SK-N-SH (cell line): ENCODE results near the gene PCSK6. TPM values are rescaled to one million over a fixed set of nuclear protein-coding genes. Genes with fewer than 3 reads are reported as not detected.

Experiments
- CTCF ChIA-PET: fragments of 300-600, 350-600 bp; formaldehyde crosslinking; extraction: SDS; loops from one replicate; lab custom pipeline; 2021; lab: Yijun Ruan, JAX
- POLR2A ChIA-PET: fragments of 350-600 bp; sonication (Branson Sonifier 250); formaldehyde crosslinking; extraction: SDS; loops from one replicate; lab custom pipeline; 2020; ENCODE audit warnings: antibody characterized with exemption, inconsistent platforms; lab: Yijun Ruan, JAX
- DNase-seq: peaks from one replicate; pipeline ENCODE4 v3.0.0; 2012
- H2AFZ ChIP-seq: fragments of 200-600 bp; sonication (generic); 2 replicates; pipeline ENCODE4 v1.8.1; 2016; ENCODE audit warnings: antibody characterized with exemption, mild to moderate bottlenecking, low read depth
- H3F3A ChIP-seq: fragments of 200-600 bp; sonication (generic); replicated peaks from 2 replicates; pipeline ENCODE3; 2016; ENCODE audit warnings: antibody characterized with exemption, mild to moderate bottlenecking; ENCODE audit not compliant: insufficient read depth
- H3K27ac ChIP-seq, 2 experiments: fragments of 200-500 bp in 1 of 2; fragments of 200-600 bp in 1 of 2; sonication (Bioruptor generic) in 1 of 2; sonication (generic), shearing (Covaris generic) in 1 of 2; 2 replicates each; pipeline versions ENCODE4 v1.5.1 to v1.6.1; 2014 to 2016; ENCODE audit warnings: low read depth in 2 of 2, inconsistent platforms in 1 of 2, low read length in 1 of 2, mild to moderate bottlenecking in 1 of 2, mixed read lengths in 1 of 2
- H3K27me3 ChIP-seq: fragments of 200-600 bp; sonication (generic), shearing (Covaris generic); 2 replicates; pipeline ENCODE4 v1.6.1; 2016; ENCODE audit warnings: mixed run types; ENCODE audit not compliant: insufficient read depth
- H3K36me3 ChIP-seq, 2 experiments: fragments of 200-500 bp in 1 of 2; fragments of 200-600 bp in 1 of 2; sonication (Bioruptor generic) in 1 of 2; sonication (generic) in 1 of 2; replicated peaks in 1 of 2; 2 replicates each; pipeline versions ENCODE3 to v1.5.1; 2014 to 2016; ENCODE audit warnings: low read length in 1 of 2, mild to moderate bottlenecking in 1 of 2; ENCODE audit not compliant: insufficient read depth in 2 of 2, control insufficient read depth in 1 of 2
- H3K4me1 ChIP-seq, 2 experiments: fragments of 200-500 bp in 1 of 2; fragments of 200-600 bp in 1 of 2; sonication (Bioruptor generic) in 1 of 2; sonication (generic), shearing (Covaris generic) in 1 of 2; 2 replicates each; pipeline versions ENCODE4 v1.5.1 to v1.6.1; 2014 to 2016; ENCODE audit warnings: low read depth in 1 of 2, low read length in 1 of 2, mixed run types in 1 of 2; ENCODE audit not compliant: insufficient read depth in 2 of 2, control insufficient read depth in 1 of 2
- H3K4me2 ChIP-seq: fragments of 200-600 bp; sonication (generic), shearing (Covaris generic); 2 replicates; pipeline ENCODE4 v1.6.1; 2017; ENCODE audit warnings: mixed run types
- H3K4me3 ChIP-seq, 2 experiments: fragments of 200-500 bp in 1 of 2; fragments of 200-600 bp in 1 of 2; sonication (Bioruptor generic) in 1 of 2; sonication (generic), shearing (Covaris generic) in 1 of 2; 2 replicates each; pipeline versions ENCODE4 v1.5.1 to v1.8.1; 2014 to 2016; ENCODE audit warnings: low read depth in 2 of 2, inconsistent platforms in 1 of 2, low read length in 1 of 2, mild to moderate bottlenecking in 1 of 2, mixed read lengths in 1 of 2, moderate library complexity in 1 of 2
- H3K79me2 ChIP-seq: fragments of 200-600 bp; sonication (generic); 2 replicates; pipeline ENCODE4 v1.8.1; 2017; ENCODE audit warnings: mild to moderate bottlenecking; ENCODE audit not compliant: insufficient read depth
- H3K9ac ChIP-seq: fragments of 200-600 bp; sonication (generic); 2 replicates; pipeline ENCODE4 v1.6.1; 2017; ENCODE audit warnings: mixed run types
- H3K9me2 ChIP-seq: fragments of 200-600 bp; sonication (generic); 2 replicates; pipeline ENCODE4 v1.6.1; 2017; ENCODE audit warnings: mixed run types
- H3K9me3 ChIP-seq: fragments of 200-600 bp; sonication (generic); 2 replicates; pipeline ENCODE4 v1.6.1; 2017; ENCODE audit warnings: mixed run types, mild to moderate bottlenecking, moderate library complexity
- H4K20me1 ChIP-seq: fragments of 200-600 bp; sonication (generic); 2 replicates; pipeline ENCODE4 v1.6.1; 2017; ENCODE audit warnings: mild to moderate bottlenecking, mixed run types; ENCODE audit not compliant: insufficient read depth
- FOSL2 ChIP-seq: IDR thresholded peaks from 2 replicates; pipeline ENCODE4 v1.4.0; 2012; ENCODE audit warnings: low read depth, mild to moderate bottlenecking, moderate library complexity, borderline replicate concordance
- FOXJ3 ChIP-seq: sonication (generic); formaldehyde crosslinking; IDR thresholded peaks from 2 replicates; pipeline ENCODE4 v1.5.1; 2020; ENCODE audit warnings: mild to moderate bottlenecking, missing genetic modification reagents
- GABPA ChIP-seq: IDR thresholded peaks from 2 replicates; pipeline ENCODE4 v1.4.0; 2012; ENCODE audit warnings: low read depth, mild to moderate bottlenecking
- IRF3 ChIP-seq: fragments of 150-350 bp; IDR thresholded peaks from 2 replicates; pipeline ENCODE4 v1.6.1; 2016; ENCODE audit warnings: mild to moderate bottlenecking, low read depth, low read length
- JUND ChIP-seq: IDR thresholded peaks from 2 replicates; pipeline ENCODE4 v1.4.0; 2012
- MAX ChIP-seq: IDR thresholded peaks from 2 replicates; pipeline ENCODE4 v1.4.0; 2012; ENCODE audit warnings: low read depth
- MXI1 ChIP-seq: IDR thresholded peaks from 2 replicates; pipeline ENCODE4 v1.6.1; 2012; ENCODE audit warnings: mild to moderate bottlenecking, low read depth, low read length, improper control_type of control experiment
- WGBS: methylation state at CpG from one replicate; pipeline ENCODE4 v1.1.6; 2017; ENCODE audit warnings: low lambda C conversion rate; 5-methylcytosine and 5-hydroxymethylcytosine counted together
- polyA plus RNA-seq, 3 experiments: library from polyadenylated mRNA; depleted of rRNA; stranded (reverse); fragments of >200 nt; gene quantifications; 2 replicates each; pipeline ENCODE4 v1.2.3, GENCODE V29; 2012
- TF ChIP-seq, protein P1 (sequence below): IDR thresholded peaks from 2 replicates; pipeline ENCODE4; 2012
- TF ChIP-seq, protein P2 (sequence below): IDR thresholded peaks from 2 replicates; pipeline ENCODE4 v1.4.0; 2012; ENCODE audit warnings: low read depth, borderline replicate concordance

The PCSK6 gene
- polyA plus RNA-seq, 1 of the 3 experiments (the other 2 are of a cell fraction) = 0.03 TPM

DNA sequence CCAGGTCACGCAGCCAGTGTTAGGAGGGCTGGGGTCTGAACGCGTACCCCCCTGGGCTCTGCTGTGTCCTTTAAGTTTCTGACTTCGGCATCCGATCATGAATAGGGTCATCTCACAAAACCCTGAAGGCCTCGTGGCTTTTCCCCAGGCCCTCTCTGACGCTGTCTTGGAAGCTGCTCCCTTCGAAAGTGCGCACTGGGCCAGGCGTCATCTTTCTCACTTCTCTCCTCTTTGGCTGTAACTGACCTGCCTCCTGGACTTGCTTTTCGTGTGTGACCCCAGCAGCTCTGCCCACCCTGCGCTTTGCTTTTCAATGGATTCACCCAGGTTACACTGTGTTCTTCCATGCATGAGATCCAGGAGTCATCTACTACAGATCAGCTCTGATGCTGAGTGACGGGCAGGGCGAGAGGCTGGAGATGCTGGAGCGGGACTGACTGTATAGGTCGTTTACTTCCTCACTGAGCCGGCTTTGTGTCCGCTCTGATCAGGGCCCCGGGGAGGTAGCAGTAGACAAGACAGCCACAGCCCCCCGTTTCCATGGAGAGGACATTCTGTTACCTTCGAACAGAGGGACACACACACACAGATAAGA, 45.0 kb upstream of the PCSK6 start:
- H3K4me3 ChIP-seq = no peak overlapping the region
- WGBS = 59% methylated on average over 21 of the region's 21 CpGs
- H3K27ac ChIP-seq = no peak overlapping the region
- no peak for TF ChIP-seq GABPA
- TF ChIP-seq, protein P1, sequence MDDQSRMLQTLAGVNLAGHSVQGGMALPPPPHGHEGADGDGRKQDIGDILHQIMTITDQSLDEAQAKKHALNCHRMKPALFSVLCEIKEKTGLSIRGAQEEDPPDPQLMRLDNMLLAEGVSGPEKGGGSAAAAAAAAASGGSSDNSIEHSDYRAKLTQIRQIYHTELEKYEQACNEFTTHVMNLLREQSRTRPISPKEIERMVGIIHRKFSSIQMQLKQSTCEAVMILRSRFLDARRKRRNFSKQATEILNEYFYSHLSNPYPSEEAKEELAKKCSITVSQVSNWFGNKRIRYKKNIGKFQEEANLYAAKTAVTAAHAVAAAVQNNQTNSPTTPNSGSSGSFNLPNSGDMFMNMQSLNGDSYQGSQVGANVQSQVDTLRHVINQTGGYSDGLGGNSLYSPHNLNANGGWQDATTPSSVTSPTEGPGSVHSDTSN = no peak
- no peak for TF ChIP-seq MXI1
- TF ChIP-seq MAX = no peak
- TF ChIP-seq FOSL2 = no peak
- TF ChIP-seq FOXJ3 (CRISPR knock-in tag) = no peak
- DNase-seq = peak; percentile 12
- H3K27me3 ChIP-seq = no peaks in the 10 kb centered on the region; the same call in 1 of the 2 replicates
- H3K79me2 ChIP-seq = no peaks in the 10 kb centered on the region
- POLR2A ChIA-PET = no interaction called here
- no peak overlapping the region for H3K4me2 ChIP-seq
- no peaks in the 10 kb centered on the region for H3K9me3 ChIP-seq
- H2AFZ ChIP-seq = no peak overlapping the region
- no peaks in the 10 kb centered on the region for H3K9me2 ChIP-seq
- CTCF ChIA-PET = interaction anchor here (0.7 to 1.1 kb wide), 3 partner anchors 11 to 33 kb away, joined by 3 to 4 read pairs (median 3); no protein-coding TSS in a partner anchor
- H3K4me1 ChIP-seq = no peaks in the 10 kb centered on the region
- no peaks in the 10 kb centered on the region for H3K36me3 ChIP-seq
- no peak overlapping the region for H3K9ac ChIP-seq
- no peaks in the 10 kb centered on the region for H4K20me1 ChIP-seq
- H3F3A ChIP-seq = no peaks in the 10 kb centered on the region

- H3K9me3 ChIP-seq = no peaks in the 10 kb centered on the region
- no peaks in the 10 kb centered on the region; the same call in 1 of the 2 replicates for H3K27me3 ChIP-seq
- no peaks in the 10 kb centered on the region for H3K4me1 ChIP-seq
- no peak overlapping the region for H3K27ac ChIP-seq
- H3K36me3 ChIP-seq = no peaks in the 10 kb centered on the region
- WGBS = 47% methylated on average over 13 of the region's 13 CpGs
- H3K79me2 ChIP-seq = no peaks in the 10 kb centered on the region
- DNase-seq = no peak
- no peaks in the 10 kb centered on the region for H4K20me1 ChIP-seq
- H3K4me2 ChIP-seq = no peak overlapping the region
- TF ChIP-seq, protein P2, sequence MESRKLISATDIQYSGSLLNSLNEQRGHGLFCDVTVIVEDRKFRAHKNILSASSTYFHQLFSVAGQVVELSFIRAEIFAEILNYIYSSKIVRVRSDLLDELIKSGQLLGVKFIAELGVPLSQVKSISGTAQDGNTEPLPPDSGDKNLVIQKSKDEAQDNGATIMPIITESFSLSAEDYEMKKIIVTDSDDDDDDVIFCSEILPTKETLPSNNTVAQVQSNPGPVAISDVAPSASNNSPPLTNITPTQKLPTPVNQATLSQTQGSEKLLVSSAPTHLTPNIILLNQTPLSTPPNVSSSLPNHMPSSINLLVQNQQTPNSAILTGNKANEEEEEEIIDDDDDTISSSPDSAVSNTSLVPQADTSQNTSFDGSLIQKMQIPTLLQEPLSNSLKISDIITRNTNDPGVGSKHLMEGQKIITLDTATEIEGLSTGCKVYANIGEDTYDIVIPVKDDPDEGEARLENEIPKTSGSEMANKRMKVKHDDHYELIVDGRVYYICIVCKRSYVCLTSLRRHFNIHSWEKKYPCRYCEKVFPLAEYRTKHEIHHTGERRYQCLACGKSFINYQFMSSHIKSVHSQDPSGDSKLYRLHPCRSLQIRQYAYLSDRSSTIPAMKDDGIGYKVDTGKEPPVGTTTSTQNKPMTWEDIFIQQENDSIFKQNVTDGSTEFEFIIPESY = no peak
- no peak for TF ChIP-seq IRF3
- TF ChIP-seq JUND = no peak
- no peak overlapping the region for H2AFZ ChIP-seq
- H3F3A ChIP-seq = no peaks in the 10 kb centered on the region
- ChIA-PET POLR2A (no interaction called here), CTCF (interaction anchor here (0.7 to 1.1 kb wide), 3 partner anchors 10 to 32 kb away, joined by 3 to 4 read pairs (median 3); no protein-coding TSS in a partner anchor)
- no peaks in the 10 kb centered on the region for H3K9me2 ChIP-seq
- no peak overlapping the region for H3K4me3 ChIP-seq
- no peak overlapping the region for H3K9ac ChIP-seq
Measured at GRCh38 chr15:101533371-101534140, 44.0 kb upstream of the PCSK6 start.
